Measurements from ENCODE around the gene ETNK2. TPM values are rescaled to one million over a fixed set of nuclear protein-coding genes. Genes with fewer than 3 reads are reported as not detected.

Gene ETNK2
- total and polyA plus RNA-seq, 2 of the 13 experiments (the other 11 are each of a cell fraction or from before 2014, with no cell fraction given): 15.5 to 42.8 TPM

GRCh38 chr1:204145033-204145504 lies 6.8 kb downstream of the ETNK2 start (continued):
- TF ChIP-seq ZGPAT (CRISPR knock-in tag; IDR thresholded peaks at IDR 0.05) (peak; percentile 88; the same call in 1 of the 2 replicates), ZBTB1 (CRISPR knock-in tag; IDR thresholded peaks at IDR 0.05; ENCODE audit: borderline replicate concordance) (no peak), STAT6 (CRISPR knock-in tag; IDR thresholded peaks at IDR 0.05; ENCODE audit: borderline replicate concordance) (no peak), FOSL1 (CRISPR knock-in tag; IDR thresholded peaks at IDR 0.05; ENCODE audit: borderline replicate concordance) (no peak), ZNF329 (CRISPR knock-in tag; IDR thresholded peaks at IDR 0.05; ENCODE audit: low read depth) (no peak), CCAR2 (optimal IDR thresholded peaks at IDR 0.05; ENCODE audit: low read depth, low read length) (no peak), NKX3-1 (CRISPR knock-in tag; IDR thresholded peaks at IDR 0.05) (no peak), CAMTA2 (CRISPR knock-in tag; IDR thresholded peaks at IDR 0.05; ENCODE audit: borderline replicate concordance) (no peak), MIER3 (CRISPR knock-in tag; IDR thresholded peaks at IDR 0.05; ENCODE audit: borderline replicate concordance) (0 out of 2 replicates have a peak, but pooled peaks have one; percentile 82), SP5 (CRISPR knock-in tag; IDR thresholded peaks at IDR 0.05; ENCODE audit: borderline replicate concordance, low read depth) (peak; percentile 52; the same call in 1 of the 2 replicates), ETV5 (CRISPR knock-in tag; IDR thresholded peaks at IDR 0.05; ENCODE audit: borderline replicate concordance) (peak; percentile 50; the same call in 1 of the 2 replicates), ZNF569 (CRISPR knock-in tag; IDR thresholded peaks at IDR 0.05; ENCODE audit: borderline replicate concordance) (no peak), NONO (IDR thresholded peaks at IDR 0.05) (no peak), NONO (CRISPR knock-in tag; conservative IDR thresholded peaks at IDR 0.05) (peak; percentile 70)
- TF ChIP-seq, protein P1, sequence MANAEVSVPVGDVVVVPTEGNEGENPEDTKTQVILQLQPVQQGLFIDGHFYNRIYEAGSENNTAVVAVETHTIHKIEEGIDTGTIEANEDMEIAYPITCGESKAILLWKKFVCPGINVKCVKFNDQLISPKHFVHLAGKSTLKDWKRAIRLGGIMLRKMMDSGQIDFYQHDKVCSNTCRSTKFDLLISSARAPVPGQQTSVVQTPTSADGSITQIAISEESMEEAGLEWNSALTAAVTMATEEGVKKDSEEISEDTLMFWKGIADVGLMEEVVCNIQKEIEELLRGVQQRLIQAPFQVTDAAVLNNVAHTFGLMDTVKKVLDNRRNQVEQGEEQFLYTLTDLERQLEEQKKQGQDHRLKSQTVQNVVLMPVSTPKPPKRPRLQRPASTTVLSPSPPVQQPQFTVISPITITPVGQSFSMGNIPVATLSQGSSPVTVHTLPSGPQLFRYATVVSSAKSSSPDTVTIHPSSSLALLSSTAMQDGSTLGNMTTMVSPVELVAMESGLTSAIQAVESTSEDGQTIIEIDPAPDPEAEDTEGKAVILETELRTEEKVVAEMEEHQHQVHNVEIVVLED (CRISPR knock-in tag; IDR thresholded peaks at IDR 0.05; ENCODE audit: borderline replicate concordance): peak; percentile 52; the same call in 1 of the 2 replicates
- TF ChIP-seq, protein P2, sequence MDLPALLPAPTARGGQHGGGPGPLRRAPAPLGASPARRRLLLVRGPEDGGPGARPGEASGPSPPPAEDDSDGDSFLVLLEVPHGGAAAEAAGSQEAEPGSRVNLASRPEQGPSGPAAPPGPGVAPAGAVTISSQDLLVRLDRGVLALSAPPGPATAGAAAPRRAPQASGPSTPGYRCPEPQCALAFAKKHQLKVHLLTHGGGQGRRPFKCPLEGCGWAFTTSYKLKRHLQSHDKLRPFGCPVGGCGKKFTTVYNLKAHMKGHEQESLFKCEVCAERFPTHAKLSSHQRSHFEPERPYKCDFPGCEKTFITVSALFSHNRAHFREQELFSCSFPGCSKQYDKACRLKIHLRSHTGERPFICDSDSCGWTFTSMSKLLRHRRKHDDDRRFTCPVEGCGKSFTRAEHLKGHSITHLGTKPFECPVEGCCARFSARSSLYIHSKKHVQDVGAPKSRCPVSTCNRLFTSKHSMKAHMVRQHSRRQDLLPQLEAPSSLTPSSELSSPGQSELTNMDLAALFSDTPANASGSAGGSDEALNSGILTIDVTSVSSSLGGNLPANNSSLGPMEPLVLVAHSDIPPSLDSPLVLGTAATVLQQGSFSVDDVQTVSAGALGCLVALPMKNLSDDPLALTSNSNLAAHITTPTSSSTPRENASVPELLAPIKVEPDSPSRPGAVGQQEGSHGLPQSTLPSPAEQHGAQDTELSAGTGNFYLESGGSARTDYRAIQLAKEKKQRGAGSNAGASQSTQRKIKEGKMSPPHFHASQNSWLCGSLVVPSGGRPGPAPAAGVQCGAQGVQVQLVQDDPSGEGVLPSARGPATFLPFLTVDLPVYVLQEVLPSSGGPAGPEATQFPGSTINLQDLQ (CRISPR knock-in tag; IDR thresholded peaks at IDR 0.05): no peak
- TF ChIP-seq, protein P3, sequence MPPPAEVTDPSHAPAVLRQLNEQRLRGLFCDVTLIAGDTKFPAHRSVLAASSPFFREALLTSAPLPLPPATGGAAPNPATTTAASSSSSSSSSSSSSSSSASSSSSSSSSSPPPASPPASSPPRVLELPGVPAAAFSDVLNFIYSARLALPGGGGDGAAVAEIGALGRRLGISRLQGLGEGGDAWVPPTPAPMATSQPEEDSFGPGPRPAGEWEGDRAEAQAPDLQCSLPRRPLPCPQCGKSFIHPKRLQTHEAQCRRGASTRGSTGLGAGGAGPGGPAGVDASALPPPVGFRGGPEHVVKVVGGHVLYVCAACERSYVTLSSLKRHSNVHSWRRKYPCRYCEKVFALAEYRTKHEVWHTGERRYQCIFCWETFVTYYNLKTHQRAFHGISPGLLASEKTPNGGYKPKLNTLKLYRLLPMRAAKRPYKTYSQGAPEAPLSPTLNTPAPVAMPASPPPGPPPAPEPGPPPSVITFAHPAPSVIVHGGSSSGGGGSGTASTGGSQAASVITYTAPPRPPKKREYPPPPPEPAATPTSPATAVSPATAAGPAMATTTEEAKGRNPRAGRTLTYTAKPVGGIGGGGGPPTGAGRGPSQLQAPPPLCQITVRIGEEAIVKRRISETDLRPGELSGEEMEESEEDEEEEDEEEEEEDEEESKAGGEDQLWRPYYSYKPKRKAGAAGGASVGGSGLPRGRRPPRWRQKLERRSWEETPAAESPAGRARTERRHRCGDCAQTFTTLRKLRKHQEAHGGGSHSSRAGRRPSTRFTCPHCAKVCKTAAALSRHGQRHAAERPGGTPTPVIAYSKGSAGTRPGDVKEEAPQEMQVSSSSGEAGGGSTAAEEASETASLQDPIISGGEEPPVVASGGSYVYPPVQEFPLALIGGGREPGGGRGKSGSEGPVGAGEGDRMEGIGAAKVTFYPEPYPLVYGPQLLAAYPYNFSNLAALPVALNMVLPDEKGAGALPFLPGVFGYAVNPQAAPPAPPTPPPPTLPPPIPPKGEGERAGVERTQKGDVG (CRISPR knock-in tag; IDR thresholded peaks at IDR 0.05; ENCODE audit: borderline replicate concordance): no peak
